Measurements from ENCODE around the gene RGL2.
A peak's percentile ranks its signal among the peaks of the same experiment; 100 is the strongest.
"Not testable (repeated sequence)": the region's sequence is repeated elsewhere in the genome, so short reads cannot be mapped to it uniquely, and the experiment has no call there.

RGL2 gene

GRCh38 chr6:33298773-33299236, at the start of gene RGL2:
TSS of gene RGL2 (minus strand) at chr6:33298942. CDS start at chr6:33298610, 332 bp downstream.
- peak; percentile 35 to 45 for DNase-seq (ENCODE audit: low read depth in 1 of 2, low spot score in 1 of 2)

GRCh38 chr6:33347816-33348215, 49.1 kb upstream of the RGL2 start:
- DNase-seq (ENCODE audit: low read depth in 1 of 2, low spot score in 1 of 2), result no peak

GRCh38 chr6:33346972-33347371, 48.2 kb upstream of the RGL2 start:
- DNase-seq (ENCODE audit: low read depth in 1 of 2, low spot score in 1 of 2), result not testable (repeated sequence)

GRCh38 chr6:33344701-33345697, 46.3 kb upstream of the RGL2 start:
- DNase-seq (ENCODE audit: low read depth in 1 of 2, low spot score in 1 of 2), result peak; percentile 33 to 43

GRCh38 chr6:33343953-33344611, 45.3 kb upstream of the RGL2 start:
- DNase-seq (ENCODE audit: low read depth in 1 of 2, low spot score in 1 of 2), result peak in 1 of 2 donors; percentile 32

- peak in 1 of 2 donors; percentile 12 for DNase-seq (ENCODE audit: low read depth in 1 of 2, low spot score in 1 of 2)
Observed at GRCh38 chr6:33343606-33343952, 44.8 kb upstream of the RGL2 start.

- DNase-seq (ENCODE audit: low read depth in 1 of 2, low spot score in 1 of 2), result no peak
Observed at GRCh38 chr6:33339193-33339592, 40.5 kb upstream of the RGL2 start.

GRCh38 chr6:33336495-33336894, 37.8 kb upstream of the RGL2 start:
- DNase-seq (ENCODE audit: low read depth in 1 of 2, low spot score in 1 of 2), result no peak

GRCh38 chr6:33335916-33336315, 37.2 kb upstream of the RGL2 start:
- no peak for DNase-seq (ENCODE audit: low read depth in 1 of 2, low spot score in 1 of 2)

GRCh38 chr6:33333666-33334065, 34.9 kb upstream of the RGL2 start:
- DNase-seq (ENCODE audit: low read depth in 1 of 2, low spot score in 1 of 2), result no peak

GRCh38 chr6:33330736-33331135, 32.0 kb upstream of the RGL2 start:
- DNase-seq (ENCODE audit: low read depth in 1 of 2, low spot score in 1 of 2), result no peak

GRCh38 chr6:33329058-33329457, 30.3 kb upstream of the RGL2 start:
- DNase-seq (ENCODE audit: low read depth in 1 of 2, low spot score in 1 of 2), result no peak

- DNase-seq (ENCODE audit: low read depth in 1 of 2, low spot score in 1 of 2), result no peak
Observed at GRCh38 chr6:33324125-33324524, 25.4 kb upstream of the RGL2 start.

- no peak for DNase-seq (ENCODE audit: low read depth in 1 of 2, low spot score in 1 of 2)
Observed at GRCh38 chr6:33323623-33323948, 24.8 kb upstream of the RGL2 start.

- no peak for DNase-seq (ENCODE audit: low read depth in 1 of 2, low spot score in 1 of 2)
Observed at GRCh38 chr6:33321227-33321626, 22.5 kb upstream of the RGL2 start.

GRCh38 chr6:33320315-33321181, 21.8 kb upstream of the RGL2 start:
- no peak for DNase-seq (ENCODE audit: low read depth in 1 of 2, low spot score in 1 of 2)

GRCh38 chr6:33319939-33320314, 21.2 kb upstream of the RGL2 start:
- no peak for DNase-seq (ENCODE audit: low read depth in 1 of 2, low spot score in 1 of 2)

GRCh38 chr6:33318426-33319073, 19.8 kb upstream of the RGL2 start:
- DNase-seq (ENCODE audit: low read depth in 1 of 2, low spot score in 1 of 2), result no peak

GRCh38 chr6:33317669-33318425, 19.1 kb upstream of the RGL2 start, which contains the start of gene ZBTB22:
TSS of gene ZBTB22 (minus strand) at chr6:33317744. CDS start at chr6:33316916, 828 bp downstream.
- DNase-seq (ENCODE audit: low read depth in 1 of 2, low spot score in 1 of 2), result peak; percentile 90 to 91

- DNase-seq (ENCODE audit: low read depth in 1 of 2, low spot score in 1 of 2), result no peak
Observed at GRCh38 chr6:33317419-33317668, 18.6 kb upstream of the RGL2 start.

Measured in stimulated activated CD4-positive, alpha-beta T cell treated with anti-CD3 and anti-CD28 coated beads, Interleukin-15, amount 100 ng/mL, for 1 hour (primary cell).